ENCODE results near the gene ZC3H18. TPM values are rescaled to one million over a fixed set of nuclear protein-coding genes. Genes with fewer than 3 reads are reported as not detected.
"Not testable (repeated sequence)": the region's sequence is repeated elsewhere in the genome, so short reads cannot be mapped to it uniquely, and the experiment has no call there.

The ZC3H18 gene
- total RNA-seq, 4 donors from 2014 or later: 10.6 to 25.6 (median 17.8) TPM

DNA sequence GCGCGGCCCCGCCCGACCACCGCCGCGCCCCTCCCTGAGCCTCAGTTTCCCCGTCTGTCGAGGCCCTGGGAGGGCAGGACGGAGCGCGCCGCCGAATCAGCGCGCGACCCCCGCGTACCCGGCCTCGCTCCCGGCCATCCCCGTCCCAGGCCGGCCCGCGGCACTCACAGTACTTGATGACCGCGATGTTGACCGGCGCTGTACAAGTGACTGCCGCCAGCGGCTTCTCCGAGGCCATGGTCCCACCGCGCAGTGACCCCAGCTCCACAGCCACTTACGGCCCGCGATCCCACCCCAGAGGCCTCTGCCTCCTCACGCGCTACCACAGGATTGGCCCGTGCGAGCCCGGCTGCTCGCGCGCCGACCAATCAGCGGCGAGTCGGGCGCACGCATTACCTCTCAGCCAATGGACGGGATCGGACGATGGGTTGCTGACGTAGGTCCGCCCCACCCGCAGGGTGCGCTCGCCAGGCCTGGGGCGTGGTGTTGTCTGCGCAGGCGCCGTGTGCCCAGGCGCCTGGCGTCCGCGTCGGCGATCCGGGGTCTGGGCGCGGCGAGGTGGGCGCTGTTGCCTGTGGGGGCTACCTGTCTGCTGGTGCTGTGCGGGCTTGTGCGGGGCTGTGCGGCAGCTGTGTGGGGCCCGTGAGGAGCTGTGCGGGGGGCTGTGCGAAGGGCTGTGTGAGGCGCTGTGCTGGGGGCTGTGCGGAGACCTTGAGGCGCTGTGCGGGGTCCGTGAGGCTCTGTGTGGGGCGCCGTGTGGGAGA, 92.8 kb downstream of the ZC3H18 start, which contains the start of gene MVD:
MVD (minus strand) TSS at position 249 of the 764 bp plus-strand sequence; CDS start at position 238, 11 bp downstream.
- ATAC-seq (ENCODE audit: low FRiP score) (peak; percentile 99), DNase-seq (ENCODE audit: low spot score) (peak; percentile 77)
- TF ChIP-seq, protein P1, sequence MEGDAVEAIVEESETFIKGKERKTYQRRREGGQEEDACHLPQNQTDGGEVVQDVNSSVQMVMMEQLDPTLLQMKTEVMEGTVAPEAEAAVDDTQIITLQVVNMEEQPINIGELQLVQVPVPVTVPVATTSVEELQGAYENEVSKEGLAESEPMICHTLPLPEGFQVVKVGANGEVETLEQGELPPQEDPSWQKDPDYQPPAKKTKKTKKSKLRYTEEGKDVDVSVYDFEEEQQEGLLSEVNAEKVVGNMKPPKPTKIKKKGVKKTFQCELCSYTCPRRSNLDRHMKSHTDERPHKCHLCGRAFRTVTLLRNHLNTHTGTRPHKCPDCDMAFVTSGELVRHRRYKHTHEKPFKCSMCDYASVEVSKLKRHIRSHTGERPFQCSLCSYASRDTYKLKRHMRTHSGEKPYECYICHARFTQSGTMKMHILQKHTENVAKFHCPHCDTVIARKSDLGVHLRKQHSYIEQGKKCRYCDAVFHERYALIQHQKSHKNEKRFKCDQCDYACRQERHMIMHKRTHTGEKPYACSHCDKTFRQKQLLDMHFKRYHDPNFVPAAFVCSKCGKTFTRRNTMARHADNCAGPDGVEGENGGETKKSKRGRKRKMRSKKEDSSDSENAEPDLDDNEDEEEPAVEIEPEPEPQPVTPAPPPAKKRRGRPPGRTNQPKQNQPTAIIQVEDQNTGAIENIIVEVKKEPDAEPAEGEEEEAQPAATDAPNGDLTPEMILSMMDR (IDR thresholded peaks at IDR 0.05): no peak

DNA sequence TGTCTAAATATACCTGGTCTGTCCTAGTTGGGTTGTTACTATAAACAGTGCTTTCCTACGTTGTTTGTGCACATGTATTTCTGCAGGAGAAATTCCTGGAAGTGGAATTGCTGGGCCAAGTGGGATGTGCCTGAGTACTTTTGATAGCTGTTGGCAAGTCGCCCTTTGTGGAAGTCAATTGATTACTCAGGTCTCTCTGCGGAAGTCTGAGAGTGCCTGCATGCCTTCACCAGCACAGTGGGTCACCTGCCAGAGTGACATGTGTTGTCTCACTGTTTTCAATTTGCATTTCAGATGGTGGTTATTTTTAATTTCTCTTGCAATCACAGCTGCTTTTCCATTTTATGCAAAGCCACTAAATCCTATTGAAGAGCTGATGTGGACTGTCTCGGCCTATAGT, 94.9 kb downstream of the ZC3H18 start:
- ATAC-seq (ENCODE audit: low FRiP score) (no peak), DNase-seq (ENCODE audit: low spot score) (no peak)
- TF ChIP-seq, protein P1 (IDR thresholded peaks at IDR 0.05): no peak

DNA sequence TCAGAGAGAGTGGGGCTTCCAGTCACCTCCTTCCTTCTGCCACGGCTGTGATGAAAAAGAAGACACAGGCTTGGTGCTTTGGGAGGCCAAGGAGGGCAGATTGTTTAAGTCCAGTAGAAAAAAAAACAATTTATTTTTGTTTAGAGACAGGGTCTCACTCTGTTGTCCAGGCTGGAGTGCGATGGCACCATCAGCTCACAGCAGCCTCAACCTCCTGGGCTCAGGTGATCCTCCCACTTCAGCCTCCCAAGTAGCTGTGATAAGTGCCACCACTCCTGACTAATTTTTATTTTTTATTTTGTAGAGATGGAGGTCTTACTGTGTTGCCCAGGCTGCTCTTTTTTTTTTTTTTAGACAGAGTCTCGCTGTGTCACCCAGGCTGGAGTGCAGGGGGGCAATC, 95.4 kb downstream of the ZC3H18 start:
- ATAC-seq (ENCODE audit: low FRiP score): no peak
- TF ChIP-seq, protein P1 (IDR thresholded peaks at IDR 0.05): no peak
- DNase-seq (ENCODE audit: low spot score): no peak

DNA sequence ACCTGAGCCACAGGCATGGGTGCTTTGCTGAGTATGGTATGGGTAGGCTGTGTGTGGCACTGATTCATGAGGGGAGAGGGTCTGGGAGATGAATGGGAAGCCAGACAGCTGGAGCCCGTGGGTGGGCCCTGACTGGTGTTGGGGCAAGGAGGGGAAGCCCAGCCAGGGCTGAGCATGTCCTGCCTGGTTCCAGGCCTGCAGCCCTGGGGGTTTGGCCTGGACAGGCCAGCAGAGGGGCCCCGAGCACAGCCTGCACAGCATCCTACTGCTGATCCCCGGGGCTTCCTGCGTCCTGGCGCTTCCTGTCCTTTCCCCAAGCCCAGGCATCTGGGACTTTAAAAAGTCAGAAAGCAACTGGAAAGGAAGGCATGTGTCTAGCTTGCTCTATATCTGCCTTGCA, 97.3 kb downstream of the ZC3H18 start:
- no peak for DNase-seq (ENCODE audit: low spot score)
- ATAC-seq (ENCODE audit: low FRiP score): no peak
- TF ChIP-seq, protein P1 (IDR thresholded peaks at IDR 0.05): no peak

DNA sequence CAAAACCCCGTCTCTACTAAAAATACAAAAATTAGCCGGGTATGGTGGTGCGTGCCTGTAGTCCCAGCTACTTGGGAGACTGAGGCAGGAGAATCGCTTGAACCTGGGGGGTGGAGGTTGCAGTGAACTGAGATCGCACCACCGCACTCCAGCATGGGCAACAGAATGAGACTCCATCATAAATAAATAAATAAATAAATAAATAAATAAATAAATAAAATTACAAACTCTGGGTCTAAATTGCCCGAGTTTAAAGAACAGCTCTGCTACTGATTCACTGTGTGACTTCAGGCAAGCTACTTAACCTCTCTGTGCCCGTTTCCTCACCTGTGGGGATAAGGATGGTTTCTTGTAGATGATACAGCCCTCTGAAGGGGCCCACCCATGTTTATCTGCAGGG, 99.3 kb downstream of the ZC3H18 start:
- ATAC-seq (ENCODE audit: low FRiP score); DNase-seq (ENCODE audit: low spot score): not testable (repeated sequence)

DNA sequence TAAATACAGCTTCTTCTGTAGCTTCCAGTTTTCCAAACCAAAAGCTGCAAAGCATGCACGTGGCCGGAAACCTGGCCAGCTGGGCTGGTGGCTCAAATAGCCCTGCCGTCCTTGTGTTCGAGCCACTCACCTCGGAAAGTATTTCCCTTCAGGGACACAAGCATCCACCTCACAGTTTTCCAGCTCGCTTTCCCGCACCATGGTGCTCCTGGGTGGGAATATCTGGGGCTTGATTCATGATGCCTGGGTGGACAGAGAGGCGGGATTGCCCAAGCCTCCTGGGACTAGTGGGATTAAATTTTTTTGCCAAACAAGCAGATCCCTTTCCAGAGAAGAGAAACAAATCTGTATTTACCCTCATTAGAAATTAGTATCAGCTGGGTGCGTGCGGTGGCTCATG, 99.8 kb downstream of the ZC3H18 start:
- DNase-seq (ENCODE audit: low spot score): no peak
- ATAC-seq (ENCODE audit: low FRiP score): no peak
- TF ChIP-seq, protein P1 (IDR thresholded peaks at IDR 0.05): no peak

DNA sequence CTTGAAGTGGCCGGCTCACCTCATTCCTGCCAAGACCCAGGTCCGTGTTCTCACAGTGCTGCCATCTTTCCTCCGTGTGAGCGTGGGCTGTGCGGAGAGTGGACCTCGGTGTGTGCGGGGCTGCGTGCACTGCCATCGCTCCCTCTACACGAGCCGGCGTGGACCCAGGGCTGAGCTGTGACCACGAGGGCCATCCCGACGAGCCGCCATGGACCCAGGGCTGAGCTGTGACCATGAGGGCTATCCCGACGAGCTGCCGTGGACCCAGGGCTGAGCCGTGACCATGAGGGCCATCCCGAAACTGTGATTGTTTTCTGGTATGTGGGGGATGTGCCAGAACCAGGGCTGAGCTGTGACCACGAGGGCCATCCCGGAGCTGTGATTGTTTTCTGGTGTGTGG, 101.6 kb downstream of the ZC3H18 start:
- ATAC-seq (ENCODE audit: low FRiP score): no peak
- TF ChIP-seq, protein P1 (IDR thresholded peaks at IDR 0.05): no peak
- no peak for DNase-seq (ENCODE audit: low spot score)

All from omental fat pad (tissue), 4 donors.